H1 (cell line): ENCODE data around the gene KLHDC7A. TPM values are rescaled to one million over a fixed set of nuclear protein-coding genes. Genes with fewer than 3 reads are reported as not detected.

Experiments
- NANOG ChIP-seq: IDR thresholded peaks from 2 replicates; pipeline ENCODE4 v1.6.1; 2011; ENCODE audit warnings: low read length, low read depth, mild to moderate bottlenecking, inconsistent platforms; ENCODE audit not compliant: insufficient read depth, poor library complexity, severe bottlenecking
- PHF8 ChIP-seq: fragments of 200-600 bp; sonication (generic); conservative IDR thresholded peaks from 2 replicates; pipeline ENCODE4 v1.7.1; 2012; ENCODE audit warnings: low read depth, mild to moderate bottlenecking, inconsistent platforms, low read length, moderate library complexity
- POLR2A ChIP-seq, 2 experiments: IDR thresholded peaks; 1 replicate in 1 of 2; 2 replicates in 1 of 2; pipeline ENCODE4 v1.6.1; 2011; ENCODE audit warnings: low read depth in 2 of 2, low read length in 2 of 2, mild to moderate bottlenecking in 2 of 2; ENCODE audit errors: control extremely low read depth in 1 of 2
- RBBP5 ChIP-seq: IDR thresholded peaks from 2 replicates; pipeline ENCODE4 v1.7.1; 2012; ENCODE audit warnings: low read depth, mild to moderate bottlenecking, inconsistent platforms, low read length, moderate library complexity, borderline replicate concordance
- SIN3A ChIP-seq, 2 experiments: IDR thresholded peaks in 1 of 2; conservative IDR thresholded peaks in 1 of 2; 2 replicates each; pipeline ENCODE4 v1.6.1; 2011 to 2012; ENCODE audit warnings: low read length in 2 of 2, improper control_type of control experiment in 1 of 2, low read depth in 1 of 2, mild to moderate bottlenecking in 1 of 2
- polyA plus RNA-seq, 7 experiments: library from polyadenylated mRNA; depleted of rRNA in 3 of 7; stranded (reverse) in 5 of 7; unstranded in 2 of 7; fragments of >200 nt in 5 of 7; fragments of 200-250 nt in 2 of 7; gene quantifications; 1 replicate in 5 of 7; 2 replicates in 1 of 7; 4 replicates in 1 of 7; pipeline versions ENCODE4 v1.2.1 to v1.2.3, GENCODE V29; 2011 to 2013; ENCODE audit warnings: missing spikeins in 2 of 7, mixed read lengths in 2 of 7
- total RNA-seq: library from RNA; stranded (reverse); fragmentation: NEBNext Ultra II Directional; extraction: Animal tissue kit (Norgen Biotek cat#: 25700); gene quantifications from 2 replicates; pipeline ENCODE4 v1.2.1, GENCODE V29; 2021
- TF ChIP-seq, protein P1 (sequence below): IDR thresholded peaks from 2 replicates; pipeline ENCODE4 v1.6.1; 2012; ENCODE audit warnings: inconsistent platforms
- TF ChIP-seq, protein P2 (sequence below), 3 experiments: IDR thresholded peaks; 1 replicate in 2 of 3; 2 replicates in 1 of 3; pipeline versions ENCODE4 v1.5.1 to v1.6.1; 2011; ENCODE audit warnings: low read length in 3 of 3, mild to moderate bottlenecking in 3 of 3, inconsistent platforms in 2 of 3, low read depth in 1 of 3, moderate library complexity in 1 of 3; ENCODE audit not compliant: insufficient read depth in 1 of 3; ENCODE audit errors: control extremely low read depth in 1 of 3

KLHDC7A gene
- total and polyA plus RNA-seq, 2 of the 8 experiments (the other 6 are each of a cell fraction or from before 2014, with no cell fraction given): 3.9 to 18.9 TPM

DNA sequence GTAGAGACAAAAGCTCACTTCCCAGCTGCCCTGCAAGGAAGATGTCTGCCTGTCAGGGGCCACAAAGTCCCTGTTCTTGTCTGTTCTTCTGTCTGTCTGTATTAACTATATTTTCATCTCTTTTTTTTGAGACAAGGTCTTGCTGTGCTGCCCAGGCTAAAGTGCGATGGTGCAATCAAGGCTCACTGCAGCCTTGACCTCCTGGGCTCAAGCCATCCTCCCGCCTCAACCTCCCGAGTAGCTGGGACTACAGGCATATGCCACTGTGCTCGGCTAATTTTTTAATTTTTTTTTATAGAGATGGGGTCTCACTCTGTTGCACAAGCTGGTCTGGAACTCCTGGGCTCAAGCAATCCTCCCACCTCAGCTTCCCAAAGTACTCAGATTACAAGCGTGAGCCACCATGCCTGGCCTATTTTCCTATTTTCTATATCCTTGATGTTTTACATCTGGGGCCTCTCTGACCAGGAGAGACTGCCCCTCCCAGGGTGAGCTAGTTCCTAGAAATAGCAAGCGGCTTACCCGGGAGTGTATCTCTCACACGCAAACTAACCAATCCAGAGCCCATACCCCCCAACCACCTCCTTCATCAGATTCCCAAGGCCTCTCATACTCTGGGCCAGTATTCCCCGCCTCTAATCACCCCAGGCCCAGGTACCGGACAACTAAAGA is 5.4 kb upstream of the KLHDC7A start (continued):
- TF ChIP-seq, protein P1, sequence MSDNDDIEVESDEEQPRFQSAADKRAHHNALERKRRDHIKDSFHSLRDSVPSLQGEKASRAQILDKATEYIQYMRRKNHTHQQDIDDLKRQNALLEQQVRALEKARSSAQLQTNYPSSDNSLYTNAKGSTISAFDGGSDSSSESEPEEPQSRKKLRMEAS: no peak
- TF ChIP-seq PHF8: no peak
- no peak for TF ChIP-seq RBBP5
- no peak for TF ChIP-seq POLR2A (IDR thresholded peaks at IDR 0.05; ENCODE audit: control extremely low read depth in 1 of 2, low read depth in 2 of 2, low read length in 2 of 2)
- TF ChIP-seq, protein P2, sequence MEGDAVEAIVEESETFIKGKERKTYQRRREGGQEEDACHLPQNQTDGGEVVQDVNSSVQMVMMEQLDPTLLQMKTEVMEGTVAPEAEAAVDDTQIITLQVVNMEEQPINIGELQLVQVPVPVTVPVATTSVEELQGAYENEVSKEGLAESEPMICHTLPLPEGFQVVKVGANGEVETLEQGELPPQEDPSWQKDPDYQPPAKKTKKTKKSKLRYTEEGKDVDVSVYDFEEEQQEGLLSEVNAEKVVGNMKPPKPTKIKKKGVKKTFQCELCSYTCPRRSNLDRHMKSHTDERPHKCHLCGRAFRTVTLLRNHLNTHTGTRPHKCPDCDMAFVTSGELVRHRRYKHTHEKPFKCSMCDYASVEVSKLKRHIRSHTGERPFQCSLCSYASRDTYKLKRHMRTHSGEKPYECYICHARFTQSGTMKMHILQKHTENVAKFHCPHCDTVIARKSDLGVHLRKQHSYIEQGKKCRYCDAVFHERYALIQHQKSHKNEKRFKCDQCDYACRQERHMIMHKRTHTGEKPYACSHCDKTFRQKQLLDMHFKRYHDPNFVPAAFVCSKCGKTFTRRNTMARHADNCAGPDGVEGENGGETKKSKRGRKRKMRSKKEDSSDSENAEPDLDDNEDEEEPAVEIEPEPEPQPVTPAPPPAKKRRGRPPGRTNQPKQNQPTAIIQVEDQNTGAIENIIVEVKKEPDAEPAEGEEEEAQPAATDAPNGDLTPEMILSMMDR (IDR thresholded peaks at IDR 0.05; ENCODE audit: control extremely low read depth in 1 of 3, insufficient read depth in 1 of 3, low read depth in 1 of 3, low read length in 3 of 3): no peak
- no peak for TF ChIP-seq NANOG
- no peak for TF ChIP-seq SIN3A (conservative IDR thresholded peaks at IDR 0.05 in 1 of 2, IDR thresholded peaks at IDR 0.05 in 1 of 2; ENCODE audit: low read depth in 1 of 2, low read length in 2 of 2)
